Transverse colon (tissue), 4 donors: ENCODE data around the gene CHD2. TPM values are rescaled to one million over a fixed set of nuclear protein-coding genes. Genes with fewer than 3 reads are reported as not detected.

Source experiments
- DNase-seq: peaks from one replicate; pipeline ENCODE4 v3.0.0-alpha.2; 2019
- H3K27ac ChIP-seq, 4 donors: fragments of 200-600 bp; sonication (generic); 2 replicates each; pipeline ENCODE4 v1.5.1; 2016 to 2018; ENCODE audit warnings: inconsistent platforms in 4 of 4
- H3K27me3 ChIP-seq: fragments of 200-600 bp; sonication (generic); 2 replicates; pipeline ENCODE4 v1.5.1; 2017; ENCODE audit warnings: inconsistent platforms
- H3K36me3 ChIP-seq, 4 donors: fragments of 200-600 bp; sonication (generic); 2 replicates each; pipeline ENCODE4 v1.5.1; 2017 to 2019; ENCODE audit warnings: inconsistent platforms in 4 of 4
- H3K4me1 ChIP-seq, 4 donors: fragments of 200-600 bp; sonication (generic); 2 replicates each; pipeline ENCODE4 v1.5.1; 2017 to 2020; ENCODE audit warnings: inconsistent platforms in 4 of 4
- H3K4me3 ChIP-seq, 4 donors: fragments of 200-600 bp; sonication (generic); 1 replicate in 1 of 4; 2 replicates in 3 of 4; pipeline versions ENCODE4 v1.5.1 to v1.6.1; 2017 to 2019; ENCODE audit warnings: inconsistent platforms in 4 of 4
- H3K9me3 ChIP-seq, 2 donors: fragments of 200-600 bp; sonication (generic); 2 replicates each; pipeline ENCODE4 v1.5.1; 2017 to 2019; ENCODE audit warnings: inconsistent platforms in 2 of 2
- CTCF ChIP-seq, 5 experiments: fragments of 200-600 bp in 3 of 5; fragments of 450-650 bp in 2 of 5; sonication (generic) in 3 of 5; IDR thresholded peaks; 1 replicate in 2 of 5; 2 replicates in 3 of 5; pipeline ENCODE4 v1.5.1; 2016 to 2017; ENCODE audit warnings: antibody characterized with exemption in 5 of 5, inconsistent platforms in 3 of 5, mild to moderate bottlenecking in 2 of 5, moderate library complexity in 1 of 5
- EP300 ChIP-seq: sonication (generic); formaldehyde crosslinking; IDR thresholded peaks from one replicate; pipeline ENCODE4 v1.6.1; 2017; ENCODE audit warnings: antibody characterized with exemption, low read depth
- POLR2A ChIP-seq: fragments of 450-650 bp; IDR thresholded peaks from one replicate; pipeline ENCODE4 v1.6.1; 2016; ENCODE audit warnings: antibody characterized with exemption, mild to moderate bottlenecking, moderate library complexity
- POLR2AphosphoS5 ChIP-seq, 3 donors: sonication (generic); formaldehyde crosslinking; IDR thresholded peaks; one replicate each; pipeline ENCODE4 v1.6.1; 2016; ENCODE audit warnings: antibody characterized with exemption in 3 of 3
- WGBS, 2 donors: methylation state at CpG; one replicate each; pipeline ENCODE4 v1.1.5; 2018; ENCODE audit warnings: low coverage in 1 of 2; 5-methylcytosine and 5-hydroxymethylcytosine counted together
- in situ Hi-C, 4 donors: fragments of 200-750 bp; cut with MboI; loops; one replicate each; pipeline versions ENCODE4 v1.15.0 to v1.15.1; 2017; ENCODE audit warnings: low sequenced_read_pairs in 3 of 4, low pct_ligation_motif_present in 1 of 4, low pct_unique_long_range_greater_than_20kb in 1 of 4
- intact Hi-C: fragments of 100-400 bp; cut with DNase I; formaldehyde crosslinking; loops from one replicate; pipeline ENCODE4 v1.15.1; 2023; ENCODE audit warnings: low total_unique reads
- total RNA-seq, 4 donors: library from RNA; depleted of rRNA; stranded (reverse); fragments of >200 nt; gene quantifications; one replicate each; pipeline ENCODE4 v1.1.0, GENCODE V29; 2016

The CHD2 gene
- total RNA-seq, 4 donors from 2014 or later: 90.5 to 190 (median 138) TPM

- peaks cover 35 to 76% (median 56%) of the 10 kb centered on the region in 4 donors for H3K4me1 ChIP-seq
- in situ Hi-C loops (loop anchor here in 3 of 4 donors (5.0 to 25.0 kb wide), 3 partner anchors 123 to 138 kb away; no protein-coding TSS in a partner anchor), intact Hi-C loops (no loop called here)
- no peak overlapping the region for H3K4me3 ChIP-seq
- no peaks in the 10 kb centered on the region for H3K9me3 ChIP-seq
- H3K27me3 ChIP-seq: no peaks in the 10 kb centered on the region
- WGBS, 2 donors: 54 to 62% methylated on average over 2 of the region's 2 CpGs
- H3K27ac ChIP-seq: peak overlapping the region; percentile 22 to 67 (median 60)
- H3K36me3 ChIP-seq: peaks cover 0 to 45% (median 15%) of the 10 kb centered on the region in 4 donors
- no peak for TF ChIP-seq CTCF (IDR thresholded peaks at IDR 0.05)
- TF ChIP-seq POLR2AphosphoS5 (IDR thresholded peaks at IDR 0.05): peak in 2 of 3 donors; percentile 49 to 60
- TF ChIP-seq EP300: no peak
- TF ChIP-seq POLR2A: no peak
- DNase-seq: no peak
These were observed 25.3 kb downstream of the CHD2 start for GRCh38 chr15:92925454-92925853.

- Histone ChIP-seq H3K27me3 (no peaks in the 10 kb centered on the region), H3K36me3 (peaks cover 0 to 59% (median 21%) of the 10 kb centered on the region in 4 donors), H3K4me3 (no peak overlapping the region), H3K27ac (no peak overlapping the region), H3K4me1 (peaks cover 11 to 55% (median 34%) of the 10 kb centered on the region in 4 donors), H3K9me3 (no peaks in the 10 kb centered on the region)
- WGBS, 2 donors: 95 to 100% methylated on average over 3 of the region's 3 CpGs
- TF ChIP-seq EP300: no peak
- TF ChIP-seq CTCF (IDR thresholded peaks at IDR 0.05): no peak
- TF ChIP-seq POLR2A: no peak
- no peak for TF ChIP-seq POLR2AphosphoS5 (IDR thresholded peaks at IDR 0.05)
- DNase-seq: no peak
- intact Hi-C loops: no loop called here
- in situ Hi-C loops: loop anchor here in 3 of 4 donors (5.0 to 25.0 kb wide), 3 partner anchors 126 to 141 kb away; no protein-coding TSS in a partner anchor
These were observed 28.2 kb downstream of the CHD2 start for GRCh38 chr15:92928225-92928750.

DNA sequence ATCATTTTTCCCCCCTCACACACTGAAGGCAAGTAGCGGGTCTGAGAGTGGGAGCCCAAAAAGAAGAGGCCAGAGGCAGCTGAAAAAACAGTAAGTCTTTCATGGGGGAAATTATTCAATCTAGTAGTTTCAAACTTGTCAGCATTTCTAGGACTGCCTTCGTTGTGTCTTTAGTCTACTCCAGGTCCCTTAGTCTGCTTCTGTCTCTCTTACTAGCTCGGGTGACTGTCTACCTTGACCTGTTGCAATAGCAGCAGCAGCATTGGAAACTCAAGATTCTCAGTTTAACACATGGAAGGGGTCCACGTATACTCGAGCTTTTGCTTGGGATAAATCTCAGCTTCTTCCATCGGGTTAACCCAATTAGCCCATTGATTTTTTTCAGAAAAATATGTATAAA is 28.9 kb downstream of the CHD2 start:
- 88 to 91% methylated on average over 6 of the region's 6 CpGs for WGBS, 2 donors
- intact Hi-C loops (no loop called here), in situ Hi-C loops (loop anchor here in 3 of 4 donors (5.0 to 25.0 kb wide), 3 partner anchors 127 to 142 kb away; no protein-coding TSS in a partner anchor)

More for the DNA sequence above, 28.9 kb downstream of the CHD2 start:
- TF ChIP-seq EP300: no peak
- no peak for TF ChIP-seq CTCF (IDR thresholded peaks at IDR 0.05)
- no peak for TF ChIP-seq POLR2A
- TF ChIP-seq POLR2AphosphoS5 (IDR thresholded peaks at IDR 0.05): no peak
- Histone ChIP-seq H3K27ac (no peak overlapping the region), H3K4me1 (peaks cover 10 to 56% (median 39%) of the 10 kb centered on the region in 4 donors), H3K4me3 (no peak overlapping the region), H3K9me3 (no peaks in the 10 kb centered on the region), H3K27me3 (no peaks in the 10 kb centered on the region), H3K36me3 (peaks cover 0 to 66% (median 24%) of the 10 kb centered on the region in 4 donors)
- no peak for DNase-seq
